ENCODE data around the gene CST5. TPM values are rescaled to one million over a fixed set of nuclear protein-coding genes. Genes with fewer than 3 reads are reported as not detected.

CST5 gene
- total and polyA plus RNA-seq, 2 experiments from 2014 or later: 0.68 to 1.3 TPM

DNA sequence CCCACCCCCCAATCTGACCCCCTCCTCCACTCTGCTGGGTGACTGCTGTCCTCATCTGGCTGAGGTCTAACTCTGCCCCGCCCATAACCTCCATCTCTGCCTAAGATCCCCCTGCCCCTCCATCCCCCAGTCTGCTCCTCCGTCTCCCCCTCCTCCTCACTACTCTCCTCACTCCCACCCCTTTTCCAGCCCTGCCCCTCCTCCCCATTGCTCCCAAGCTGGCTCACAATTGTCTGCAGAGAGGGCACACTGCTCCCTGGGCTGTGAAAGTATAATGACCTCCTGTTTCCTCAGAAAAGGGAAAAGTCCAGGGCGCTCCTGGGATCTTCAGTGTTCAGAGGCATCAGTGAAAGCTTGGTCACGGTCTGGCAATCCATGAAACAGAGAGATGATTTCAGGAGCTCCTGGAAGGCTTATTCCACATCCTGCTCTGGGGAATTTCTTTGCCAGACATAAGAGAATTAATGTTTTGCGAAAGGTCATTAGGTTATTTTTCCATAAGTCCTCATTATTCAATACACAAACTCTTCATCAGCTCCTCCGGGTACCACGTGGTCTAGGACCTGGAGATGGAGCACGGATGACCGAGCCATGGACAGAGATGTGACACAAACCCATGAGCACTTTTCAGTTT is 21.5 kb downstream of the CST5 start:
- Histone ChIP-seq H3K36me3 (replicated peaks; ENCODE audit: insufficient read depth, low read depth) (no peaks in the 10 kb centered on the region), H3K4me3 (no peak overlapping the region), H3K4me1 (ENCODE audit: insufficient read depth) (no peaks in the 10 kb centered on the region), H3K4me2 (no peak overlapping the region), H3K27ac (no peak overlapping the region), H3K9me2 (replicated peaks; ENCODE audit: insufficient read depth) (no peaks in the 10 kb centered on the region), H2AFZ (no peak overlapping the region), H4K20me1 (ENCODE audit: insufficient read depth, poor library complexity, severe bottlenecking) (no peaks in the 10 kb centered on the region), H3K9me3 (ENCODE audit: low read depth) (no peaks in the 10 kb centered on the region), H3K79me2 (no peaks in the 10 kb centered on the region), H3K27me3 (no peaks in the 10 kb centered on the region)
- 72% methylated on average over 7 of the region's 9 CpGs for WGBS (ENCODE audit: low lambda C conversion rate, missing lambda C conversion rate)
- no peak for TF ChIP-seq EZH2 (IDR thresholded peaks at IDR 0.05; ENCODE audit: borderline replicate concordance)
- TF ChIP-seq EZH2phosphoT487 (IDR thresholded peaks at IDR 0.05; ENCODE audit: low read depth, severe bottlenecking, unreplicated experiment): no peak
- TF ChIP-seq, protein P1, sequence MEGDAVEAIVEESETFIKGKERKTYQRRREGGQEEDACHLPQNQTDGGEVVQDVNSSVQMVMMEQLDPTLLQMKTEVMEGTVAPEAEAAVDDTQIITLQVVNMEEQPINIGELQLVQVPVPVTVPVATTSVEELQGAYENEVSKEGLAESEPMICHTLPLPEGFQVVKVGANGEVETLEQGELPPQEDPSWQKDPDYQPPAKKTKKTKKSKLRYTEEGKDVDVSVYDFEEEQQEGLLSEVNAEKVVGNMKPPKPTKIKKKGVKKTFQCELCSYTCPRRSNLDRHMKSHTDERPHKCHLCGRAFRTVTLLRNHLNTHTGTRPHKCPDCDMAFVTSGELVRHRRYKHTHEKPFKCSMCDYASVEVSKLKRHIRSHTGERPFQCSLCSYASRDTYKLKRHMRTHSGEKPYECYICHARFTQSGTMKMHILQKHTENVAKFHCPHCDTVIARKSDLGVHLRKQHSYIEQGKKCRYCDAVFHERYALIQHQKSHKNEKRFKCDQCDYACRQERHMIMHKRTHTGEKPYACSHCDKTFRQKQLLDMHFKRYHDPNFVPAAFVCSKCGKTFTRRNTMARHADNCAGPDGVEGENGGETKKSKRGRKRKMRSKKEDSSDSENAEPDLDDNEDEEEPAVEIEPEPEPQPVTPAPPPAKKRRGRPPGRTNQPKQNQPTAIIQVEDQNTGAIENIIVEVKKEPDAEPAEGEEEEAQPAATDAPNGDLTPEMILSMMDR (IDR thresholded peaks at IDR 0.05; ENCODE audit: poor library complexity): no peak
- no peak for DNase-seq (ENCODE audit: low spot score)

DNA sequence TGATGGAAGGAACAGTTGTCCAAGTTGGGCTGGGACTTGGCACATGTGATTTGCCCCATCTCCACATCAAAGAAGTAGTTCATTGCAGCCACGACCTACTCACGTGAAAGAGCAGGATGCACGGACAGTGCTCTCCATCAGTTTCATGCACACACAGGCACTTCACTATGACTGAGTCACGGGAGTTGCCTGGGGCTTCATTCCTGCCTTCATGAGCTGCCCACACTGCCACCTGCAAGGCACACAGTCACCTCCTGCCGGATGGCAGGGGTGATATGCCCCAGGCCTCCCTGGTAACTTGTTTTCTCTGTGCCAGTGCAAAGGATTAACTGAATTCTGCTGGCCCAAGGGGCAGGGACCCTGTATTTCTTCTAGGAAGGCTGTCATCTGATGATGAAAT is 22.8 kb downstream of the CST5 start:
- Histone ChIP-seq H3K27me3 (no peaks in the 10 kb centered on the region), H3K27ac (no peak overlapping the region), H3K79me2 (no peaks in the 10 kb centered on the region), H3K4me3 (no peak overlapping the region), H3K9me2 (replicated peaks; ENCODE audit: insufficient read depth) (no peaks in the 10 kb centered on the region), H3K36me3 (replicated peaks; ENCODE audit: insufficient read depth, low read depth) (no peaks in the 10 kb centered on the region), H3K9me3 (ENCODE audit: low read depth) (no peaks in the 10 kb centered on the region), H3K4me2 (no peak overlapping the region), H2AFZ (no peak overlapping the region), H4K20me1 (ENCODE audit: insufficient read depth, poor library complexity, severe bottlenecking) (no peaks in the 10 kb centered on the region), H3K4me1 (ENCODE audit: insufficient read depth) (no peaks in the 10 kb centered on the region)
- WGBS (ENCODE audit: low lambda C conversion rate, missing lambda C conversion rate): 84% methylated on average over 5 of the region's 5 CpGs
- no peak for TF ChIP-seq EZH2phosphoT487 (IDR thresholded peaks at IDR 0.05; ENCODE audit: low read depth, severe bottlenecking, unreplicated experiment)
- TF ChIP-seq, protein P1 (IDR thresholded peaks at IDR 0.05; ENCODE audit: poor library complexity): no peak
- no peak for TF ChIP-seq EZH2 (IDR thresholded peaks at IDR 0.05; ENCODE audit: borderline replicate concordance)
- no peak for DNase-seq (ENCODE audit: low spot score)

DNA sequence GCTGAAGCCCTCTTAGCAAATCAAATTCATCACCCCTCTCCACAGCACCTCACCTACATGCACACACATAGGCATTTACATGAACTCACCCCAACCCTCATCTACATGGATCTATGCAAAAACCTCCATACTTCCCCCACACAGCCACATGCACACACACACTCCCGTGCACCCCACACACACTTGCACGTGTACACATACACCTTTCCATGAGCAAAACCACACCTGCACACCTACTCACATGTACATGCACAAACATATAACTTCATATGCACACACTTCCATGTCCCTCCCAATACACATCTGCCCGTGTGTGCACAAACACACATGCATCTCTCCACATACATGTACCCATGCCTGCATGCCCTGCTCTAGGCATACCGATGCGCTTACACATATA is 23.3 kb downstream of the CST5 start:
- no peaks in the 10 kb centered on the region for H3K9me2 ChIP-seq (replicated peaks; ENCODE audit: insufficient read depth)
- no peak for DNase-seq (ENCODE audit: low spot score)
- H3K27me3 ChIP-seq: no peaks in the 10 kb centered on the region
- no peaks in the 10 kb centered on the region for H3K4me1 ChIP-seq (ENCODE audit: insufficient read depth)
- no peak overlapping the region for H3K4me2 ChIP-seq
- no peaks in the 10 kb centered on the region for H3K79me2 ChIP-seq
- no peak overlapping the region for H3K4me3 ChIP-seq
- no peaks in the 10 kb centered on the region for H3K36me3 ChIP-seq (replicated peaks; ENCODE audit: insufficient read depth, low read depth)
- TF ChIP-seq EZH2phosphoT487 (IDR thresholded peaks at IDR 0.05; ENCODE audit: low read depth, severe bottlenecking, unreplicated experiment) (no peak), EZH2 (IDR thresholded peaks at IDR 0.05; ENCODE audit: borderline replicate concordance) (no peak)
- TF ChIP-seq, protein P1 (IDR thresholded peaks at IDR 0.05; ENCODE audit: poor library complexity): no peak
- H2AFZ ChIP-seq: no peak overlapping the region
- H3K27ac ChIP-seq: no peak overlapping the region
- H4K20me1 ChIP-seq (ENCODE audit: insufficient read depth, poor library complexity, severe bottlenecking): no peaks in the 10 kb centered on the region
- H3K9me3 ChIP-seq (ENCODE audit: low read depth): no peaks in the 10 kb centered on the region
- WGBS (ENCODE audit: low lambda C conversion rate, missing lambda C conversion rate): 89% methylated on average over 5 of the region's 5 CpGs
